GM23338 (cell line): ENCODE data around the gene FBN3. TPM values are rescaled to one million over a fixed set of nuclear protein-coding genes. Genes with fewer than 3 reads are reported as not detected.

Experiments used
- ATAC-seq: fragments of 200-7000 bp; cut with Tn5 transposase; 3 replicates; pipeline ENCODE4 v1.9.1; 2020
- DNase-seq: peaks from one replicate; pipeline ENCODE4 v3.0.0-alpha.2; 2015; ENCODE audit warnings: low spot score
- H2AFZ ChIP-seq: fragments of 200-600 bp; sonication (generic); 2 replicates; pipeline ENCODE4 v1.8.0; 2016; ENCODE audit warnings: antibody characterized with exemption, mild to moderate bottlenecking, moderate library complexity
- H3F3A ChIP-seq: fragments of 200-600 bp; sonication (generic); replicated peaks from 2 replicates; pipeline ENCODE4 v1.8.0; 2017; ENCODE audit warnings: antibody characterized with exemption, mixed run types, low read depth
- H3K27ac ChIP-seq: fragments of 200-600 bp; sonication (generic); 2 replicates; pipeline ENCODE4 v1.6.1; 2016; ENCODE audit warnings: low read depth
- H3K27me3 ChIP-seq: fragments of 200-600 bp; sonication (generic); 2 replicates; pipeline ENCODE4 v1.8.0; 2016; ENCODE audit warnings: mild to moderate bottlenecking, mixed run types, moderate library complexity; ENCODE audit not compliant: insufficient read depth
- H3K36me3 ChIP-seq: fragments of 200-600 bp; sonication (generic); 2 replicates; pipeline ENCODE4 v1.8.0; 2016; ENCODE audit warnings: mild to moderate bottlenecking; ENCODE audit not compliant: insufficient read depth
- H3K4me1 ChIP-seq: fragments of 200-600 bp; sonication (generic); 2 replicates; pipeline ENCODE4 v1.8.0; 2016; ENCODE audit warnings: mild to moderate bottlenecking, moderate library complexity; ENCODE audit not compliant: insufficient read depth
- H3K4me2 ChIP-seq: fragments of 200-600 bp; sonication (generic); 2 replicates; pipeline ENCODE4 v1.7.1; 2017; ENCODE audit warnings: mixed run types
- H3K4me3 ChIP-seq: fragments of 200-600 bp; sonication (generic); 2 replicates; pipeline ENCODE4 v1.6.1; 2016; ENCODE audit warnings: mixed run types
- H3K79me2 ChIP-seq: fragments of 200-600 bp; sonication (generic); replicated peaks from 2 replicates; pipeline ENCODE4 v1.8.0; 2017; ENCODE audit warnings: mild to moderate bottlenecking; ENCODE audit not compliant: insufficient read depth
- H3K9me2 ChIP-seq: fragments of 200-600 bp; sonication (generic); 2 replicates; pipeline ENCODE4 v1.8.0; 2017; ENCODE audit not compliant: insufficient read depth
- H4K20me1 ChIP-seq: fragments of 200-600 bp; sonication (generic); replicated peaks from 2 replicates; pipeline ENCODE4 v1.8.0; 2017; ENCODE audit warnings: mild to moderate bottlenecking; ENCODE audit not compliant: insufficient read depth
- H3K27ac Mint-ChIP-seq: 2 replicates; pipeline ENCODE4 v1.8.0; 2020; ENCODE audit warnings: inconsistent platforms, mild to moderate bottlenecking, moderate library complexity, mixed read lengths
- H3K27me3 Mint-ChIP-seq: 3 replicates; pipeline ENCODE4 v1.8.0; 2022; ENCODE audit warnings: low read depth, mild to moderate bottlenecking, moderate library complexity, mixed read lengths, inconsistent platforms; ENCODE audit not compliant: insufficient read depth, poor library complexity
- H3K36me3 Mint-ChIP-seq: 3 replicates; pipeline ENCODE4 v1.8.0; 2021; ENCODE audit warnings: low read depth, mild to moderate bottlenecking, inconsistent platforms, moderate library complexity, mixed read lengths
- H3K4me1 Mint-ChIP-seq: 3 replicates; pipeline ENCODE4 v1.8.0; 2020; ENCODE audit warnings: mild to moderate bottlenecking, inconsistent platforms, mixed read lengths
- H3K4me3 Mint-ChIP-seq: 3 replicates; pipeline ENCODE4 v1.8.0; 2021; ENCODE audit warnings: moderate library complexity, mild to moderate bottlenecking, inconsistent platforms, mixed read lengths
- H3K9me3 Mint-ChIP-seq: 3 replicates; pipeline ENCODE4 v1.8.0; 2020; ENCODE audit warnings: moderate library complexity, mild to moderate bottlenecking, inconsistent platforms, mixed read lengths
- CREB1 ChIP-seq: fragments of 250-450 bp; sonication (Bioruptor Pico); IDR thresholded peaks from 2 replicates; pipeline ENCODE4 v1.5.0; 2020; ENCODE audit warnings: low read depth, mild to moderate bottlenecking, moderate library complexity
- EZH2 ChIP-seq: fragments of 200-600 bp; sonication (generic); IDR thresholded peaks from one replicate; pipeline ENCODE4 v1.8.0; 2017; ENCODE audit warnings: antibody characterized with exemption, mild to moderate bottlenecking, low read depth; ENCODE audit not compliant: unreplicated experiment
- JUNB ChIP-seq: IDR thresholded peaks from one replicate; pipeline ENCODE4 v1.6.1; 2016; ENCODE audit warnings: antibody characterized with exemption; ENCODE audit not compliant: unreplicated experiment
- REST ChIP-seq: IDR thresholded peaks from one replicate; pipeline ENCODE4 v1.6.1; 2018; ENCODE audit warnings: antibody characterized with exemption; ENCODE audit not compliant: unreplicated experiment
- ZNF462 ChIP-seq: fragments of 250-450 bp; sonication (Bioruptor Pico); IDR thresholded peaks from 2 replicates; pipeline ENCODE4 v1.5.0; 2020; ENCODE audit warnings: mild to moderate bottlenecking, moderate library complexity
- polyA plus RNA-seq: library from polyadenylated mRNA; unstranded; fragments of >200 nt; fragmentation: Nextera tagmentation; extraction: Ambion mirVana; gene quantifications from 2 replicates; pipeline ENCODE4 v1.2.1, GENCODE V29; 2016
- total RNA-seq: library from RNA; depleted of rRNA; stranded (reverse); fragments of >200 nt; shearing (Covaris generic); gene quantifications from 2 replicates; pipeline ENCODE4 v1.2.3, GENCODE V29; 2014

The FBN3 gene
- total and polyA plus RNA-seq, 2 experiments from 2014 or later: 8.5 to 54.5 TPM

- H3K36me3 ChIP-seq: no peaks in the 10 kb centered on the region
- H3K27ac ChIP-seq: no peak overlapping the region
- H3K79me2 ChIP-seq: no peaks in the 10 kb centered on the region
- no peak for DNase-seq
- H3K9me3 Mint-ChIP-seq: no peaks in the 10 kb centered on the region
- TF ChIP-seq ZNF462 (CRISPR knock-in tag) (no peak), JUNB (no peak), CREB1 (CRISPR knock-in tag) (no peak), EZH2 (no peak)
- no peak for ATAC-seq
- no peaks in the 10 kb centered on the region; the same call in 1 of the 2 replicates for H3K9me2 ChIP-seq
- no peaks in the 10 kb centered on the region for H3K27me3 ChIP-seq
- no peak overlapping the region for H3K4me2 ChIP-seq
- H2AFZ ChIP-seq: no peak overlapping the region
- H3K36me3 Mint-ChIP-seq: no peaks in the 10 kb centered on the region
- H3F3A ChIP-seq: no peaks in the 10 kb centered on the region
- H4K20me1 ChIP-seq: no peaks in the 10 kb centered on the region
- peaks cover 3% of the 10 kb centered on the region; the same call in 1 of the 2 replicates for H3K4me1 ChIP-seq
- no peak overlapping the region for H3K4me3 Mint-ChIP-seq
- H3K4me3 ChIP-seq: no peak overlapping the region
- peaks cover 3% of the 10 kb centered on the region for H3K27me3 Mint-ChIP-seq
- H3K4me1 Mint-ChIP-seq: peaks cover 6% of the 10 kb centered on the region; the same call in 2 of the 3 replicates
- H3K27ac Mint-ChIP-seq: no peak overlapping the region
These were observed 110.2 kb downstream of the FBN3 start for GRCh38 chr19:8039231-8039630.

- Mint-ChIP-seq H3K27ac (no peak overlapping the region), H3K27me3 (peaks cover 3% of the 10 kb centered on the region), H3K4me1 (peaks cover 6% of the 10 kb centered on the region; the same call in 2 of the 3 replicates), H3K36me3 (no peaks in the 10 kb centered on the region), H3K9me3 (no peaks in the 10 kb centered on the region), H3K4me3 (no peak overlapping the region)
- 0 out of 2 replicates have a peak, but pooled peaks cover 2% of the 10 kb centered on the region for H3F3A ChIP-seq
- TF ChIP-seq CREB1 (CRISPR knock-in tag) (no peak), REST (no peak)
- no peaks in the 10 kb centered on the region for H3K79me2 ChIP-seq
- no peak for DNase-seq
- no peaks in the 10 kb centered on the region; the same call in 1 of the 2 replicates for H3K9me2 ChIP-seq
- H3K4me2 ChIP-seq: no peak overlapping the region
- ATAC-seq: no peak
- no peak overlapping the region for H3K27ac ChIP-seq
- H3K36me3 ChIP-seq: no peaks in the 10 kb centered on the region
- H3K4me1 ChIP-seq: peaks cover 3% of the 10 kb centered on the region; the same call in 1 of the 2 replicates
- H4K20me1 ChIP-seq: no peaks in the 10 kb centered on the region
- no peak overlapping the region for H3K4me3 ChIP-seq
- no peak overlapping the region for H2AFZ ChIP-seq
- H3K27me3 ChIP-seq: no peaks in the 10 kb centered on the region
These were observed 110.6 kb downstream of the FBN3 start for GRCh38 chr19:8038815-8039214.
